HG02642 (cell line): ENCODE data around the gene HPS1.

ENCODE experiments used
- ATAC-seq: cut with Tn5 transposase; IDR thresholded peaks from one replicate; pipeline ENCODE4 v1.9.1; 2021; ENCODE audit warnings: mild to moderate bottlenecking; ENCODE audit not compliant: unreplicated experiment, poor library complexity

The HPS1 gene

DNA sequence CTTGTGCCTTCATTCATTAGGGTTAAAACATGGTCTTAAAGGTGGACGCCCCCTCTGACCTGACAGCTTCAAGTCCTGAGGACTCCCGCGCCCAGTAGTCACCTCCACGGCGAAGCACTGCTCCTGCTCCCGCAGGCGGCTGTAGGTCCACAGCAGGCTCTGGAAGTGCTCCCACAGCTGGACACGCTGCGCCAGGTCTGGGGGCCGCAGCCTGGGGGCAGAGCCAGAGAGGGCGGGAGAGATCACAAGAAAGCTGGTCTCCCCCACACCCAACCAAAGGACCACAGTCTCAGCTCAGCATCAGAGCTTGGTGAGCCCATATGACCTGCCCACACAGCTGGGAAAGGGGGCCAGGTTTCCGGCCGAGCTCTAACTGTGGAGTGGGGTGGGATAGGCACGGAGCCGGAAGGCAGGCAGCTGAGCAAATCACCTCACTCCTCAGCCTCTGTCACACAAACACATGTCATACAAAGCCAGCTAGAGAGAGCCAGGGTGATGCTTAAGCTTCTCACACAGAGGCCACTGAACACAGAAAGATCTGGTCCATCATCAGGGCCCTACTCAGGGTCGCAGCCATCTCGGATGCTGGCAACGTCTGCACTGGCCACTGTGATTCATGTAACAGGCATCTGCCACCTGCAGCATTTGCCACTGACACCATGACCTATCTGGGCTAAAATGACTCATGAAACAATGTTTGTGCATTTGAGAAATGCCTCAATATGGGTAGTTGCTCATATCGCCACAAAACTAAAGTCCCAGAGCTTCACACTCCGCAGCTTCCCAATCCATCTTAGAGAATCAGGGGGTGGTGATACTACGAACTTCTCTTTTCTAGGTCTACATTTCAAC, 12.6 kb downstream of the HPS1 start:
- ATAC-seq = no peak

DNA sequence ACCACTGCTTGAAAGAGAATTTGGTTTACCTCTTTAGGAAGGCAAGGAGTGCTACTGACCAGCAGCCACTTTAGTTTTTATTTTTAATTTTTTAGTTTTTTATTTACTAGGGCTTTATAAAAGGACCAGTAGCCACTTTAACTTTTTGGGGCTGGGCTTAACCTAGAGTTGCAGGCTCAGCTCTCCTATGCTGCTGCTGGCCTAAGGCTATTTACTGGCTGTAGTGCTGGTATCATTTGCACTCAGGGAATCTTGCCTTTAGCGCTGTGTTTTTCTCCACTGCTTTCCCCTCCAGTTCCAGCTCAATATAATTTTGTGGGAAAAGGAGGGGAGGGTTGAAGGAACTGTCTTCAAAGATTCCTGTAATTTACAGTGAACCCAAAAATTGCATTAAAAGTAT, 13.4 kb downstream of the HPS1 start:
- ATAC-seq = no peak

DNA sequence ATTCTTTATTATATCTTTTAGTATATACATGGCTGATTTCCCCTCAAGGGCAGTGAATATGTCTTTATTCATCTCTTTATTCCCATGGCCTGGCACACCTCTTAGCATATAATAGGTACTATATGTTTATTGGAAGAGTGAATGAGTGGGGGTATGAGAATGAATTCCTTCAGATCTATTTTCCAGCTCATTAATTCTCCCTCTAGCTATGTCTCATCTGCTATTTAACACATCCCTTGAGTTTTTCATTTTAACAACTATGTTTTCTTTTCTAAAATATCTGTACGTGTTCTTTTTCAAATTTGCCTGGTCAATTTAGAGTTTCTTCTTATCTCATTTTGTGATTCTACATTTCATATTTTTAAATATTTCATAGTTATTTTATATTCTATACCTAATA, 14.4 kb downstream of the HPS1 start:
- ATAC-seq = no peak

DNA sequence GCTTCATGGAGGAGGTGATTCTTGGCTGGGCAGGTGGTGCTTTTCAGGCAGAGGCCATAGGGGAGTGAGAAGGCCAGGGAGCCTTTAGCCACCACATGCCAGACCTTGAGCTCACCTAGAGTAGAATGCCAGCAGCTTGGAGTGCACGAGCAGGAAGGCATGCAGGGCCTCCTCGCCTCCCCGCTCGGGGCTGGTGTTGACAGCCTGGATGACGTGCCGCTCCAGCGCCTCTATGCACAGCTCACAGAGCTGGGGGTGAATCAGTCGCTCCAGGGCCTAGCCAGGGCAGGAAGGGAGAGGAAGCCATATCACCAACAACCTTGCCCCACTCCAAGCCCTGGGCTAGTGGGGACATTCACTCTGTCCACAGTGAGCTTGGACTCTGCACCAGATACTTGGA, 15.7 kb downstream of the HPS1 start:
- no peak for ATAC-seq

DNA sequence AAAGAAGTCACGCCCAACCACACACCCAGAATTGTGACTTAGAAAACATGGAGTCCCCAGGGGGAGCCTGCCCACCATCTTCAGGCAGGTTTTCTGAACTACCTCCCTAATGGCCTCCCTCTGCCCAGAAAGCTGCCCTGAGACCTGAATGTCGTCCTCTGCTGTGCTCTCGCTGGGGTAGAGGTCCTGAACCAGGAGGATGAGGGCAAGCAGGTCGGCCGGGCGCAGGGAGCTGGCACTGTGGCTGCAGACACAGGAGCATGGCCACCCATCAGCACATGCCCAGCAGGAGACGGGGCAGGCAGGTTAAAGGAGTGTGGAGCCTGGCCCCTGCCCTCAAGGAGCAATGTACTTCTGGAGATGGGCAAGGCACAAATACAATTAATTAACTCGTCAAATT, 16.3 kb downstream of the HPS1 start:
- no peak for ATAC-seq

DNA sequence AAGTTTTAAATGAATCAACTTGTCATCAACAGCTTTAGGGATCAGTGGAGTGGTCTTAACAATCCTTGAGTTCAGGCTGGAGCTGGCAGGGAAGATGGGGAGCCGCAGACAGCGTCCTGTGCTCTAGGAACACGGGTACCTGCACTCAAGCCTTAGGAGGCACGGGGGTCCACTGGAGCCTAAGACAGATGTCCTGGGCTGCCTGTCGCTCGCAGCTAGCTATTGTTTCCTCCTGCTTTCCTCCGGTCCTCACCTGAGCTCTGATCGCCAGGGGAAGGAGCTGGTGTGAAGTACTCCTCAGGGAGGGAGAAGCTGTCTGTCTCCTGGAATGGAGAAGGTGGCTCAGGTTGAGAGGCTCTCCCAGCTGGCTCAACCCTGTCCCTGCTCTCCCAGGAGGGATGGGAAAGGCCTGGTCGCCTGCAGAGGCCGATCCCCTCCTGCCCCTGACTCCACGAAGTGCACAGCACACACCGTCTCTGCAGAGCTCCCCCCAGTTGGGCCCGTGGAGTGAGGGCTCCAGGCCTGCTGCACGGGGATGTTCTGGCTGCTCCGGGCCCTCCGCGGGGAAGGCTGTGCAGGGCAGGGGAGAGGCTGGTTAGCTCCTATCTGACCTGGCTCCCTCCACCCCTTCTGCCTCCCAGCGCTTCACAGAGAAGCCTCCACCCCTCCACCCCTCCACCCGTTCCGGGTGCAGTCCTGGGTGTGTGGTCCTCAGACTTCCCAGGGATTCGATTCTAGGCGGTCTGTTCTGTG, 17.2 kb downstream of the HPS1 start:
- ATAC-seq = no peak

DNA sequence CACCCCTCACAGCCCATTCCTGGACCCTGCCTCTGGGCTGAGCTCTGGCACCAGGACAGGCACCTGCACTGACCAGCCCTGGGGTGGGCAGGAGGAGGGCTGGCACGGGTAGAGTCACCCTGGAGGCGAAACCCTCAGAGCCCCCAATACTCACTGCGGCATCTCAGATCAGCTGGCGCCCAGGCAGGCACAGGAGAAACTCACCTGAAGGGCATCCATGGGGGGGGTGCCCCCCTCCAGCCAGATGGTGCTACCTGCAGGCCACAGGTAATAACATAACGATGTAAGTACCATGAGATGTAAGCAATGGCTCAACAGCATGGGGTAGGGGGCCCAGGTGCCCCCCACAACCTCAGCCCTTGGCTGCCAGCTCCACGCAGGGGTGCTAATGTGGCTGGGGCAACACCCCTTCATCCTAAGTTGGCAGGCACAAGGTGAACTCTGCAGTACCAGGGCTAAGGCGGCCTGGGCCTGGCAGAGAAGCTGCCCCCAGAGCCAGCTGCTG, 19.7 kb downstream of the HPS1 start:
- no peak for ATAC-seq

DNA sequence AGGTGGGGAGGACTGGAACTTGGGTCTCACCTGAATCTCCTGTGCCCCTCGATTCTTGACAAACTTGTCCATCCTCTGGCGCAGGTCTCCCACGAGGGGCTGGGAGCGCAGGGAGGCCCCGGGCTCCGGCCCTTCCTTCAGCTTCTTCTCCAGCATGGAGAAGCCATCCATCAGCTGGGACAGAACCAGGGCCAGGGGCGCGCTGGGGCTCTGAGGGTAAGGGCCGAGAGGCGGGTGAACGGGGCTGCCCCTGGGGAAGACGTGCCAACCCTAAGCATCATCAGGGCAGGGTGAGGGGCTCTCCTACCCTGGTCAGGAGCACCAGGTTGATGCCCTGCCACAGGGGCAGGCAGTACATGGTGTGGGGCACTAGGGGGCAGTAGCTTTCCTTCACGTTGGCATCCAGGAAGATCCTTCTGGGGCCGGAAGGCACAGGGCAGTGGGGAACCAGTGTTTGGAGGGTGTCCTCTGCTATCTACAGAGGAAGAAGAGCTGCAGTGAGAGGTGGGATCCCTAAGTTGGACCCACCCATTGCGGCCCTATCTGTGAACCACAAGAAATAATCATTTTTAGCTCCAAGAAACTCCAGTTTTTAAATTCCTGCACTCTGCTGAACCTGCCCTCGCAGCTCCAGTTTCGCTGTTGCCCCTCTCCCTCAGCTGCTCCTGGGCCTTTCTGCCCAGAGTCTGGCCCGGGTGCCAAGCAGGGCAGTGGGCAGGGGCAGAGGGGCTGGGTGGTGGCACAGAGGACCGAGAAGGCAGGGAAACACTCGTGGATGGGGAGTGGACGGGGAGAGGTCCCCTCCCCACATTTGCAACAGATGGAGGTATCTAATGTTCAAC, 21.0 kb downstream of the HPS1 start:
- ATAC-seq = peak; percentile 69

DNA sequence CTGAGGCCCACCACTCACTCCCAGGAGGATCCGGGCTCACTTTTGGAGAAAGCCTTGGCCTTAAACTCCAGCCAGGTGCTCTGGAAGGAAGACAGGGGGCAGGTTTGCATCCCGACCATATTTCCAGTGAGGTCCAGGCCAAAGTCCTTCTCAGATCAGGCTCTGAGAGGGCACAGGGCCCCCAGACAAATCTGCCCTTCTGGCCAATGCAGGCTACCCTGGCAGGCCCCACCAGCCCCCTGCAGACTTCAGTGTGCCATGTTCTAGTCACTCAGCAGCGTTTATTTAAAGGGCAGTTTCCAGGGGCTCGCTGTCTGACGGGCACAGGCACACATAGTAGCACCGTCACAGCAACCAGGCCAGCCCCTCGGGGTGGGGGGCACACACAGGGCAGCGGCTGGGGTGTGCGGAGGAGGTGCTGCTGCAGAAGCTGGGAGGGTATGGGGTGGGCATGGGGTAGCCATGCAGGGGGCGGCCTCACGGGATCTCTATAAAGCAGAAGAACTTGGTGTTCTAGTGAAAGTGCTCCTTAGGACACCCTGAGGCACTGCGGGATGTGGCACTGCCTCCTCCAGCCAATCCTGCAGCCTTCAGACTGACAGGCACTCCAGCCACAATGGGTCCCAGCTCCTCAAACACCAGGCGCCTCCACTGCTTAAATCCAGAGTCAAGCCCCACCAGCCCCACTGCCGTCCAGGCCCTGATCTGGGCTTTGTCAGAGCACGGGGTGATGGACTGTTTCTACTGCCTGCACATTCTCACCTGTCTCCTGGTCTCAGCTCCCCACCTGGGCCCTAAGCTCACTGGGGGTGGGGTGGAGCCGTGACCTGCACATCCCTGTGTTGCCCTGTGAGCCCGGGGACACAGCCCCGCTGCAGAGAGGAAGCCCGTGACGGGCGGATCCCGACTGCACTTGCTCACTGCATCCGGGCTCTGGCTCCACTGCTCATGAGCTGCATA, 22.2 kb downstream of the HPS1 start:
- no peak for ATAC-seq

DNA sequence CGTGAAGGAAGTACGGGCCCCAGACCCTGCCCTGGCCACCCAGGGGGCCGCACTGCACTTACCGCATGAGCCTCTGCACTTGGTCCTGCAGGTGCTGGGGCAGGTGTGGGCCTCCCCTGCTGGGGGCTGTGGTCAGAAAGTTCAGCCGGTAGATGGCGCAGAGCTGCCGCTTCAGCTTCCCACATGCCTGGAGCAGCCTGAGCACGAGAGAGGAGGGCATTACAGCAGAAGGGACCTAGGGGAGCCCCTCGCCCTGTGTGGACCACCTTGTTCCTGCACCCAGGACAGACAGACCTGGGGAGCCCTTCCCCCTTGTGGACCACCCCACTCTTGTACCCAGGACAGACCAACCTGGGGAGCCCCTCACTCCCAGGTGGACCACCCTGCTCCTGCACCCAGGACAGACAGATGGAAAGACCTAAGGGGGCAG, 23.0 kb downstream of the HPS1 start:
- no peak for ATAC-seq

DNA sequence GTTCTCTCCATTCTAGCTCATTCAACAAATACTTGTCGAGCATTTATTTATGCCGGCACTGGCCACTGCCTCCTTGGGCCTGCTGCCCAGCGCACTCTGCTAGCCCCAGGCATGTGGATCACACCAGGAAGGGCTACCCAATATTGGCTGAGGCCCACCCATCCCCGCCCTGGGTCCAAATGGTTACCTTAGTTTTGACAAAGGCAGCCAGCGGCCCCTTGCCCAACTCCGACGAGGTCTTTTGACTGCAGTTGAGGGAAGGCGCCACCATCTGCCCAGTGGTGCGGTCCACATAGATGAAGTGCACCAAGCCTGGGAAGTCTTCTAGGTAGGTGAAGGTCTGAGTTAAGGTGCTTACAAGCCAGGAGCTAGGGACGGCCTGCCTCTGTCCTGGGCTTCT, 24.6 kb downstream of the HPS1 start:
- no peak for ATAC-seq

DNA sequence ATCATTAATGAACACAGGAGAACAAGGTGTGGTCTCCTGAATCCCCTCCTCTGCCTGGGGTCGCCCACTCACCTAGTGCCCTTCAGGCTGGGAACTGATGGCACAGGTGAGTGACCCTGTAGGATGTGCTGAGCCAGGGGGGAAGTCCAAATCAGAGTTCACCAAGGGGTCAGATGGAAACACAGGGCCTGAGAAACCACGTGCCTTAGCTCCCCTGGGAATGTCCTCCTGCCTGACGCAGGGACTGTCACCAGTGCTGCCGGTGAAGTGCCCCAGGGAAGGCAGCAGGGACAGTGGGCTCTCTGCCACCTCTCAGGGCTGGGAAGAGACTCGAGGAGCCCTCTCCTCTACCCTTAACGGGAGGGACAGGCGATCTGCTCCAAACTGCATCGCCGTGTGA, 25.9 kb downstream of the HPS1 start:
- no peak for ATAC-seq

DNA sequence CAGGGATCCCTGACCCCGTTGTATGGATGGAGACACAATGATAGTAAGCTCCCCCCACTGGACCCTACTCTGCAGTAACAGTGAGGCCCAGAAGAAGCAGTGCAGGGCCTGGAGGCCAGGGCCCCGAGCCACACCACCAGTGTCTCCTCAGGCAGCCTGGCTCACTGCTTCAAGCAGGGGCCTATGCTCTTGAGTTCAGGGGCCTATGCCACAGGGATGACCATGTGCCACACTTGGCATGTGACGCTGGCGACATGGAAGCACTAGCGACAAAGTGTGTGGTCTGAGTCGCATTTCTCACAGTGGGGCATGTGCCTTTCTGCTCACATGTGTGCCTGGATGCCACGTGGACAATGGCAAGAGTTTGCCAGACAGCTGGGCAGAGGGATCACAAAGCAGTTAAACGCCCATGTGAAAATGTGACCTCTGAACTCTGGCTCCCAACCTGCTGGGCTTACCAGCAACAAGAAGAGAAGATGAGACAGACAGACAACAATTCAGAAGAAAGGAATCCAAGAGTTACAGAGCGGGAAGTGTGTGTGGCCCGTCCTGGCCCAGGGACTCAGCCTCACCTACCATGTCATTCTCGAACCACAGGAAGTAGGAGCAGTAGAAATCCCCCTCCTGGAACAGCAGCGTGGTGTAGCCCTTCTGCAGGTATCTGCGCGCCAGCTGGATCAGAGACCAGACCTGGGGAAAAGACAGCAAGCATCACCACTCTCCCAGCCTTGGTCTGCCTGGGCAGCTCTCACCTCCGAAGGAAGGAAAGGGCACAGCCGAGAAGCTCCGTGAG, 27.1 kb downstream of the HPS1 start:
- no peak for ATAC-seq

DNA sequence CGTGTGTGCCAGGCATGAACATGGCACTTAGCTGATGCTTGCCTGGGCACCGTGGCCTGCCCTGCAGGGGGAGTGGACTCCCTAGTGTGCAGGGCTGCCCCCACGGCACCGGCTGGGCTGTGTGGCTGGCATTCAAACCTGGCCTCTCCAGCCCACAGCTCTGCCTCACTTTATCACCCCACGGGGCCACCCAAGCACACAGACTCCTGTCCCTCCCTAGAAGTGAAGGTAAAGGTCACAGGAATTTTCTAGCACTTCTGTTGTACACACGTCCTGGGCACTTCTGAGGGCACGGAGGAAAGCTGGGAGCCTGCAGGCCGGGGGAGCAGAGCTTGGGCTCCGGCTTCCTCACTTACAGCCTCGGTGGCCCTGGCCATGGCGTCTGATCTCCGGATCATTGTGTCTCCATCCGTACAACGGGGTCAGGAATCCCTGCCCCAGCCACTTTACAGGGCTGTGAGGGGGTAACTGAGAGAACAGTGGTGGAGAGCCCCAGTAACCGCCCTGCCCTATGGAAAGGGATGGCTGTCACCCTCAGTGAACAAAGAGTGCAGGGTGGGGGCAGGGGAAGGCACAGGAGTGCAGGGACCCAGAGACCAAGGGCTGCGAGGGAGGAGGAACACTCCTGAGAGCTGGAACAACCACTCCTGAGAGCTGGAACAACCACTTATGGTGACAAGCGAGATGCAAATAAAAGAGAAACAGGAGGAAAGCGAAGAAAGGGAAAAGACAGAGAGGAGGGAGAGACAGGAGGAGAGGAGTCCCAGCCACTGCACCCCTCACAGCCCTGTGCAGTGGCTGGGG, 27.9 kb downstream of the HPS1 start:
- no peak for ATAC-seq

DNA sequence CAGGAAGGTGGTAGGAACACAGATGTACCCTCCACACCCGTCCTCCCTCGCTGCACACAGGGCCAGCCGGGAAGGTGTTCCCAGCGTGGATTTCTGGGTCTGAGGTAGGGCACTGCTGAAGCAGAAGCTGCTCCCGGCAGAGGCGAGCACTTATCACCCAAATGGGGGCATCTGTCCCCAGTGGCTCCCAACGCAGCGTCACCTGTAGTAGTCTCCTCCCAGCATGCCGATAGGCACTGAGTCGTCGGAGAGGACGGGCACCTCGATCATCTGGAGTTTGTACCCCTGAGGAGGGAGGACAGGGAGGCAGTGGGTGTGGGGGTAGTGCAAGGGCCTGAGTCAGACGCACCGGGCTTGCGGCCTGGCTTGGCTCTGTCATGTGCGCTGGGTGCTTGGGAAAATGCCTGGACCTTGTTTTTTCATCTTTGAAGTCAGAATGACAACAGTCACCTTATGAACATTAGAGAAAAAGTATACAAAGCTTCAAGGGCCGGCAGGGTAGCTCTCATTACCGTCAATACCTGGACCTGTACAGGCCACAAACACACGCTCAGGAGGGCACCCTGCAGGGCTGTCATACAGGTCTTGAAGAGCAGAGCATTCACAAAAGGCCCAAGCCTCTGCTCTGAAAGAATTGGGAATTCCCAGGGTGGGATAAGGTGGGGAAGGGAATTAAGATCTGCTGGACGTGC, 28.6 kb downstream of the HPS1 start:
- no peak for ATAC-seq

DNA sequence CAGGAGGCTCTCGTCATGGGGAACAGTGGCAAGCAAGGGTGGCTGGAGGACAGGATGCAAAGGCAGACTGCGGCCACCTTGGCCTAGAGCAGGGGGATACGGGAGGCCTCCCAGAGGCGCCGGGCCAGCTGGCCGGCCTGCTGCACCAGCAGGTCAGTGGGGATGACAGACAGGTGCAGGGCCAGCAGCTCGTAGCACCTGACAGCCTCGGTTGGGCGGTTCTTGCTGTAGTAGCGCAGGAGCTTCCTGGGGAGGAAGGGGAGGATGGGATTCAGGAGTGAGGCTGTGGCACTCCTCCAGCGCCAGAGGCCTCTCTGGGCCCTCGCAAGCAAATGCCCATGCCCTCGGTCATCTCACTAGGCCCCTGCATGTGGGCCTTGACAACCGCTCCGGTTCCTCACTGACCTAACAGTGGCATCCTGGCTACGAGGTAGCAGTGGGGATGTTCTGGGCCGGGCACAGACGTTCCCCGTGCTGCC, 29.2 kb downstream of the HPS1 start:
- ATAC-seq = no peak
